HCT116 (cell line): ENCODE measurements around the gene MYRF.

Source experiments
- CEBPB ChIP-seq: IDR thresholded peaks from 2 replicates; pipeline ENCODE4 v1.6.1; 2012; ENCODE audit warnings: low read depth
- CTCF ChIP-seq, 3 experiments: fragments of 200-600 bp in 1 of 3; sonication (generic) in 1 of 3; IDR thresholded peaks in 2 of 3; conservative IDR thresholded peaks in 1 of 3; 2 replicates each; pipeline ENCODE4 v1.5.1; 2012 to 2017; ENCODE audit warnings: low read depth in 2 of 3, low read length in 2 of 3, antibody characterized with exemption in 1 of 3, borderline replicate concordance in 1 of 3, control low read depth in 1 of 3, mild to moderate bottlenecking in 1 of 3, mixed read lengths in 1 of 3, mixed run types in 1 of 3, moderate library complexity in 1 of 3; ENCODE audit not compliant: insufficient read depth in 1 of 3
- EZH2 ChIP-seq: fragments of 200-600 bp; sonication (generic); IDR thresholded peaks from 2 replicates; pipeline ENCODE4 v1.6.1; 2017; ENCODE audit warnings: antibody characterized with exemption, mixed run types
- JUND ChIP-seq: IDR thresholded peaks from 2 replicates; pipeline ENCODE4 v1.6.1; 2012
- POLR2A ChIP-seq: IDR thresholded peaks from 2 replicates; pipeline ENCODE4 v1.7.0; 2011; ENCODE audit warnings: borderline replicate concordance; ENCODE audit not compliant: insufficient read depth, insufficient read length; ENCODE audit errors: extremely low read depth
- POLR2AphosphoS5 ChIP-seq: IDR thresholded peaks from 2 replicates; pipeline ENCODE4 v1.6.1; 2011; ENCODE audit warnings: mild to moderate bottlenecking, low read depth, low read length, moderate library complexity
- TF ChIP-seq, protein P1 (sequence below): IDR thresholded peaks from 2 replicates; pipeline ENCODE4 v1.6.1; 2012; ENCODE audit warnings: low read depth

GRCh38 chr11:61725781-61726231, 26.6 kb upstream of the MYRF start:
- TF ChIP-seq POLR2A (no peak), CTCF (IDR thresholded peaks at IDR 0.05 in 2 of 3, conservative IDR thresholded peaks at IDR 0.05 in 1 of 3; ENCODE audit: borderline replicate concordance in 1 of 3, insufficient read depth in 1 of 3, low read depth in 2 of 3, low read length in 2 of 3) (no peak), CEBPB (no peak), JUND (no peak), POLR2AphosphoS5 (no peak), EZH2 (no peak)
- TF ChIP-seq, protein P1, sequence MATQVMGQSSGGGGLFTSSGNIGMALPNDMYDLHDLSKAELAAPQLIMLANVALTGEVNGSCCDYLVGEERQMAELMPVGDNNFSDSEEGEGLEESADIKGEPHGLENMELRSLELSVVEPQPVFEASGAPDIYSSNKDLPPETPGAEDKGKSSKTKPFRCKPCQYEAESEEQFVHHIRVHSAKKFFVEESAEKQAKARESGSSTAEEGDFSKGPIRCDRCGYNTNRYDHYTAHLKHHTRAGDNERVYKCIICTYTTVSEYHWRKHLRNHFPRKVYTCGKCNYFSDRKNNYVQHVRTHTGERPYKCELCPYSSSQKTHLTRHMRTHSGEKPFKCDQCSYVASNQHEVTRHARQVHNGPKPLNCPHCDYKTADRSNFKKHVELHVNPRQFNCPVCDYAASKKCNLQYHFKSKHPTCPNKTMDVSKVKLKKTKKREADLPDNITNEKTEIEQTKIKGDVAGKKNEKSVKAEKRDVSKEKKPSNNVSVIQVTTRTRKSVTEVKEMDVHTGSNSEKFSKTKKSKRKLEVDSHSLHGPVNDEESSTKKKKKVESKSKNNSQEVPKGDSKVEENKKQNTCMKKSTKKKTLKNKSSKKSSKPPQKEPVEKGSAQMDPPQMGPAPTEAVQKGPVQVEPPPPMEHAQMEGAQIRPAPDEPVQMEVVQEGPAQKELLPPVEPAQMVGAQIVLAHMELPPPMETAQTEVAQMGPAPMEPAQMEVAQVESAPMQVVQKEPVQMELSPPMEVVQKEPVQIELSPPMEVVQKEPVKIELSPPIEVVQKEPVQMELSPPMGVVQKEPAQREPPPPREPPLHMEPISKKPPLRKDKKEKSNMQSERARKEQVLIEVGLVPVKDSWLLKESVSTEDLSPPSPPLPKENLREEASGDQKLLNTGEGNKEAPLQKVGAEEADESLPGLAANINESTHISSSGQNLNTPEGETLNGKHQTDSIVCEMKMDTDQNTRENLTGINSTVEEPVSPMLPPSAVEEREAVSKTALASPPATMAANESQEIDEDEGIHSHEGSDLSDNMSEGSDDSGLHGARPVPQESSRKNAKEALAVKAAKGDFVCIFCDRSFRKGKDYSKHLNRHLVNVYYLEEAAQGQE, result no peak
